Measurements from ENCODE around the gene PAGR1.
"Not testable (repeated sequence)": the region's sequence is repeated elsewhere in the genome, so short reads cannot be mapped to it uniquely, and the experiment has no call there.

Gene PAGR1

GRCh38 chr16:29841631-29842030 is 25.7 kb downstream of the PAGR1 start:
- no peak for DNase-seq

- DNase-seq = no peak
These were observed 26.9 kb downstream of the PAGR1 start for GRCh38 chr16:29842732-29843346.

- no peak for DNase-seq
These were observed 28.0 kb downstream of the PAGR1 start for GRCh38 chr16:29843931-29844330.

- DNase-seq = no peak
These were observed 28.8 kb downstream of the PAGR1 start for GRCh38 chr16:29844575-29845331.

- DNase-seq = no peak
These were observed 29.7 kb downstream of the PAGR1 start for GRCh38 chr16:29845656-29846055.

- peak; percentile 57 for DNase-seq
These were observed 32.7 kb downstream of the PAGR1 start for GRCh38 chr16:29848420-29849297.

- DNase-seq = no peak
These were observed 33.6 kb downstream of the PAGR1 start for GRCh38 chr16:29849505-29849904.

- DNase-seq = no peak
These were observed 35.0 kb downstream of the PAGR1 start for GRCh38 chr16:29850998-29851397.

- no peak for DNase-seq
These were observed 36.7 kb downstream of the PAGR1 start for GRCh38 chr16:29852654-29853053.

GRCh38 chr16:29854520-29855100 is 38.7 kb downstream of the PAGR1 start:
- DNase-seq = no peak

- no peak for DNase-seq
These were observed 41.3 kb downstream of the PAGR1 start for GRCh38 chr16:29857133-29857760.

GRCh38 chr16:29858149-29858849 is 42.3 kb downstream of the PAGR1 start:
- DNase-seq = no peak

- DNase-seq = no peak
These were observed 43.0 kb downstream of the PAGR1 start for GRCh38 chr16:29858974-29859373.

- no peak for DNase-seq
These were observed 44.3 kb downstream of the PAGR1 start for GRCh38 chr16:29860218-29860617.

- DNase-seq = no peak
These were observed 46.5 kb downstream of the PAGR1 start for GRCh38 chr16:29862383-29862883.

- peak; percentile 95 for DNase-seq
These were observed 47.1 kb downstream of the PAGR1 start, which contains the start of gene CDIPT for GRCh38 chr16:29862884-29863668. TSS of gene CDIPT (minus strand) at chr16:29863226. CDS start at chr16:29862857, 369 bp downstream.

- DNase-seq = no peak
These were observed 47.7 kb downstream of the PAGR1 start for GRCh38 chr16:29863669-29863984.

GRCh38 chr16:29864205-29864604 is 48.3 kb downstream of the PAGR1 start:
- no peak for DNase-seq

GRCh38 chr16:29868396-29869009 is 52.6 kb downstream of the PAGR1 start:
- DNase-seq = no peak

GRCh38 chr16:29869067-29869466 is 53.1 kb downstream of the PAGR1 start:
- not testable (repeated sequence) for DNase-seq
